HG03066 (cell line): ENCODE data around the gene DIDO1.

Experiments used
- ATAC-seq: cut with Tn5 transposase; IDR thresholded peaks from one replicate; pipeline ENCODE4 v1.9.1; 2021; ENCODE audit warnings: low read depth; ENCODE audit not compliant: unreplicated experiment

DIDO1 gene

DNA sequence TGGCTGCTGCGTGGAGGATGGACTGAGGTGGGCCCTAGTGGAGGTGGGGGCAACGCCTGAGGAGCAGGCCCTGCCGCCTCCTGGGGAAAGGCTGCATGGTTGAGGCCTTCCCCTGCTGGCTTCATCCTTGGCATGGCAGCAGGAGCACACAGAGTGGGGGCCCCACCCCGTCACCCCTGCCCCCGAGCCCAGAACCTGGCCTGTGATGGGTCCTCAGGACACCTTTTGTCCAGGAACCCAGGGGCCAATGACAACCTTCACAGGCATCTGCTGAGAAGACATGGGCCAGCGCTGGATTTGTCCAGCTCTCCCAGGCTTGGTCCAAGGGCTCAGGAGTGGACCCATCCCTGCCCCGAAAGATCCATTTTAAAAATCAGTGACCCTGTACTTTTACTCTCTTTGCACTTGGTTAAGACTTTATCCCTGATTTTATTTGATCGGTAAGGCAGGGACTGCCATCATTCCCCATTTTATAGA, 25.6 kb upstream of the DIDO1 start:
- ATAC-seq = no peak

DNA sequence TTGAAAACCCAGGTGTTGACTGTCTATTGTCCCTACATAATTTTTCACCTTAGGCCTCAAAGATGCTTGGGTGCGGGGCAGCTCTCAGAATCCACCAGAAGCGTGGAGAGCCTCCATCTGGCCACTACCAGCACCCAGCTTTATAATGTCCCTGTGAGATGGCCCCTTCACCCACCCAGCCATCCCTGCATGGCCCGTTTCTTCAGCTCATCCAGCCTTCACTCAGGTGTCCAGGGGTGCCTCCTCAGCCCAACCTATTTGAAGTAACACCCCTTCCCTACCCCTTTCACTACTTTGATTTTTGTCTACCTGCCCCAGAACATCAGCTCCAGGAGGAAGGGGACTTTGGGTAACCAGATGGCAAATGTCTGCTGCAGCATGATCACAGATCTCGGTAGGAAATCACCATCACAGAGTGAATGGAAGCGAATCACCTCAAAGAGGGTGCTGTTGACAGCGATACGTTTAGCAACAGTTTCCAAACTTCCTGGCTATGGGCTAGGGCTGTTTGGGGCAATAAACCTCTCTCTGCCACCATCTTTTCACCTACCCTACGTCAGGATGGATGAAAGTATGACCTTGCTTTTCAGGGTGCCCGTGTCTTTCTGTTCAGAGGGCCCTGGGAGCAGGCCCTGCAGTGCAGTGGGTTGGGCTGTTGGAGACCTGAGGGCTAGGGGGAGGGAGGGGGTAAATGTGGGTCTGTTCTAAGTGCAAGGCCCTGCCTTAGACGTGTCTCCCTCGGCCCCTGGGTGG, 25.0 kb upstream of the DIDO1 start:
- ATAC-seq = no peak

DNA sequence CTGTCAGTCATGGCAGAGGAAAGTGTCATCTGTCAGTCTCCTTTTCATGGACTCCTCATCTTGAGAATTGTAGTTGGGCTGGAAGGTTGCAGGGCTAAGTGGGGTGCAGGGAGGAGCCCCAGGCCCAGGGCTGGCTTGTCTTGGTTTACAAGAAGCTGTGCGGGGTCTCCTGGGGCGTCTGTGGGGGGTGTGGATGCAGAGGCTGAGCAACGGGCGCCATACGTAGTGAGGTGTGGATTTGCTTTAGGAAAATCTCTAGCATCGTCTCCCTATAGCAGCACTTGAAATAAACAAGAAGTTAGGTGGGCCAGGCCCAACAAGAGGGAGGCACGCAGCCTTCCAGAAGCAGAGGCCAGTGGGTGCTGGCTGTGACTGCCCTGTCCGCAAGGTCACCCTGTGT, 24.4 kb upstream of the DIDO1 start:
- ATAC-seq = no peak

DNA sequence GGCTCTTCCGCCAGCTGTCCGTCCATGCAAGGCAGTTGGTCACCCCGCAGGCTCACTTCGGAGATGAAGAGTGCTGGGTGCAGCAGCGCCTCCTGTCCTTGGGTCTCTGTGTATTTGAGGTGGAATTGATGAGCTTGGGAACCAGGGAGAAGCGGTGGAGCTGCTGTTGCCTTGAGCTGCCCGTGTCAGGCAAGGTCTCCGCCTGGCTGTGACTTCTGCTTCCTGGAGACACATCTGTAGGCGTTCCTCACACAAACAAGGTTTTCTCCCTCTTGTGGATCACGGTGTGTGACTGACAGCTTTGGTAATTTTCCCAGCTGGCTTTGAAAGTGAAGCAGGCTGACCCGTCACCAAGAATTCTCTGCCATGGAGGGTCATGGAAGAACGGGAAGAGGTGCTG, 23.7 kb upstream of the DIDO1 start:
- no peak for ATAC-seq

DNA sequence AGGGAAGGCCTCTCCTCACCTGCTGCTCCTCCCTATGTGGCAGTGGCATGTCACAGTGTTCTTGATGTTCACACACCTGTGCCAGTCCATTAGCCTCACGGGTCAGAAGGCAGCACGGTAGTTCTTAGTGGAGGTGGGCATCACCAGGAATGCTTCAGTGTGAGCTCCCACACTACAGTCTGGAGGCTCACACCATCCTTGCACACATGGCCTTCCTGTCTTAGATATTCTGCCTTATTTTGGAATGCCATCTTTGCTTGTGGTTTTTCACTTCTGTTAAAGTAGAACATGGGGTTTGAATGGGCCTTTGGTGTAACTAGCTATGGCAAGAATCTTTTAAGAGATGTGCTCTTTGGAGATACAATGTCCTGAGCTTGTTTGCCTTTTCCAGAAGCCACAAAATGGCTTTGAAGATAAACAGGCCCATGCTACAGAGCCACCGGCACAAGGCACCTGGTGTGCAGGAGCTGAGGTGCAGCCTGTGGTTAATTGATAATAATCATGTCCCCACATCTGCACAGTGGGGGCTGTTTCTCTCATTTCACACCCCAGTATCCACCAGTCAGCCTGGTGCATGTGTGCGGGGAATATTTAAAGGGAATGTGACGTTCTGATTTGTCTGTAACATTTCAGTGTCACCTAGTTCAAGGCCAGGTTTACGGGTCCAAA, 23.0 kb upstream of the DIDO1 start:
- no peak for ATAC-seq

DNA sequence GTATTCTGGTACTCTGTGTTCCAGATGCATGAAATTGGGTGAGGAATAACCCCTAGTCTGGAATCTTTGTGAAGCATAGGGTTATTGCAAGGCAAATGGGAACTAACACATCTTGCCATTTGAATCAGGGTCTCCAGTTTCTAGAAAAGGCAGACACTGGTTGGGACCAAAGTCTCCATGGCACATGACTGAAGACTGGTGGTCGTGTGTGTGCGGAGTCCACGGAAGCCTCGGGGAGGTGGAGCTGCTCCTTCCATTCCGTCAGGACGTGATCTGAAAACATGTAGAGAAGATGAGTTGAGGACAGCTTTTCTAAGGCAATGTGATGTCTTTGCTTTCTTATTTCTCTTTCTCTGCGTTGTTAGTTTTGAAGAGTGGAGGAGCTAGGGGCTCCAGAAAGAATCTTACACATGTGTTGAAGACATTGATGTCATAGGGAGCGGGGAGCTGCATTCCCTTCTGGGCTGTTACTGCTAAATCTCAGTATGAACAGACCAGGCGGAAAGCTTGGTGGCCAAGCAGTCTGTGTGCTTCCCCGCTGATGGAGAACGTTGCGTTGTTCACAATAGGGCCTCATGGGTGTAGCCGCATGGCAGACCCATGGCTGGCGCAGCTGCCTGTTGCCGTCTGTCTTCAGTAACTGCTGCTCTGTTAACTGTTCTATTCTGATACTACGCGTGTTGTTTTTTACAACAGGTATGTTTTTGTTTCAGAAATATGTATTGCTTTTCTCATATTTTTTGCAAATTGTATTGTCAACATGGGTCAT, 21.4 kb upstream of the DIDO1 start:
- no peak for ATAC-seq

DNA sequence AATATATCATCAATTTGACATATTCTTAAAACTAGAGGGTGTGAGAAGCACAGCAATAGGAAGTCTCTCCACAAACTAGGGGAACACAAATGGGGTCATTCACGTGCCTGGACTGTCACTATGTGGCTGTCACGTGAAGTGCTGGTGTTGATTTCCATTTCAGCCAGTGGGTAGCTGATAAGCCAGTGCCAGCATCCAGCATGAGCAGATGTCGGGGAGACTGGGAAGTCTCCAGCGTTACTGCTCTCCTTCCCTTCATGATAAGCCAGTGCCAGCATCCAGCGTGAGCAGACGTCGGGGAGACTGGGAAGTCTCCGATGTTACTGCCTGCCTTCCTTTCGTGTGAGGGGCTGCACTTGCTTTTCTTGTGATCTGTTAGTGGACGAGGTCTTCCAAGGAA, 20.6 kb upstream of the DIDO1 start:
- no peak for ATAC-seq

DNA sequence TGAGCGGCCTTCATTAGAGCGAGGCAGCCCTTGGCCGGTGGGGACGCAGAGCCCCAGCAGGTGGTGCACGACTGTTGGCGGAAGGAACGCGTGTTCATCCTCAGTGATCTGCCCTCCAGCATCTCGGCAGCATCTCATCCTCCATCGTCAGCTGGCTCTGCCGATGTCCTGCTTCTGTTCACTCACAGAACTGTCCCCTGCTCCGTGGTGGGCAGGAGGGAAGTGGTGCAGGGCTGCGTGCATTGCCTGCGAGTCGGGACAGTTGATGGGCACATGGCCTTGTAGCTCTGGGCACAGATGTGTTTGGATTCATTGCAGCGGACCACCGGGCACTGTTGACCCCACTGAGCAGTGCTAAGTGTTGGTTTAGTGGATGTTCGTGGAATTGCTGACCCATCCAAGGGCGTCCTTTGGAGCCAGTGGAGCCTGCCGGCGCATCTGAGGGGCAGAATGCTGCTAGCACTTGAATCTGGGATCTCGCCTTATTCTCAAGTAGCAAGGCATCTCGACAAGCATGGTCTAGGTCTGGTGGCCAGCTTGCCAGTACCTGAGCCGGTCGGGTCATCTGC, 19.6 kb upstream of the DIDO1 start:
- no peak for ATAC-seq

DNA sequence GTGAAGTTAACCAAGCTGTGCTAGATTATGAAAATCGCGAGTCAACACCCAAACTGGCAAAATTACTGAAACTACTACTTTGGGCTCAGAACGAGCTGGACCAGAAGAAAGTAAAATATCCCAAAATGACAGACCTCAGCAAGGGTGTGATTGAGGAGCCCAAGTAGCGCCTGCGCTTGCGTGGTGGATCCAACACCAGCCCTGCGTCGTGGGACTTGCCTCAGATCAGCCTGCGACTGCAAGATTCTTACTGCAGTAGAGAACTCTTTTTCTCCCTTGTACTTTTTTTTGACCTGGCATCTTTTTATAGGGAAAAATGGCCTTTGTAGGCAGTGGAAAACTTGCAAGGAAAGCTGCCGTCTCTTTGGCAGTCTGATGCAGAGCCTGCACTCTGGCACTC, 18.4 kb upstream of the DIDO1 start:
- no peak for ATAC-seq

DNA sequence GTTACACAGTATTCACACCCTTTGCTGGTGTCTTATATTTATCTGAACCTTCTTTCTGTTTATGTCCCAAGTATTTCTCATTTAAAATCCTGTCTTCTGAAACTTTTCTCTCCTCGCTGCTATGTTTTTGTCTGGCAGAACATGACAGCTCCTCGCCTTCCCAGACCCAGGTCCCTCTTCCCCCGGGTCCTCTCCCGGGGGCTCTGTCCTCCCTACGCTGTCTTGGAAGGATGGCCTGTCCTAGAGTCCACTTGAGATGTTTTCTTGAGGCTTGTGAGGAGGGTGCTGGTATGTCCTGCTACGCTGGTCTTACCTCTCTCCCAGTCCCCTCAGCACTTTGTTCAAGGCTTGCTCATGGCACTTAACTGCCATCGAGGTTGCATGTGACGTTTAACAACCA, 17.9 kb upstream of the DIDO1 start:
- ATAC-seq = no peak

DNA sequence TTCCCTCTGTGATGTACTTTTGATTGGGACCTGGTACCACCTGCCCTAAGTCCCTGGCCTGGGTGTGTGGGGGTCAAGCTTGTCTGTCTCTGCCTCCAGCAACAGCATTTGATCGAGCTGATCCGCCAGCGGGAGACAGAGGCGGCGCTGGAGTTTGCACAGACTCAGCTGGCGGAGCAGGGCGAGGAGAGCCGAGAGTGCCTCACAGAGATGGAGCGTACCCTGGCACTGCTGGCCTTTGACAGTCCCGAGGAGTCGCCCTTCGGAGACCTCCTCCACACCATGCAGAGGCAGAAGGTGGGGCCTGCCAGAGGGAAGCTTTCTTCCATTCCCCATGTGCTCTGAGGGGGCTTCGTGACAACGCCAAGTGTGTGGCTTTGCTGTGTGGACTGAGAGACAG, 17.1 kb upstream of the DIDO1 start:
- ATAC-seq = no peak

DNA sequence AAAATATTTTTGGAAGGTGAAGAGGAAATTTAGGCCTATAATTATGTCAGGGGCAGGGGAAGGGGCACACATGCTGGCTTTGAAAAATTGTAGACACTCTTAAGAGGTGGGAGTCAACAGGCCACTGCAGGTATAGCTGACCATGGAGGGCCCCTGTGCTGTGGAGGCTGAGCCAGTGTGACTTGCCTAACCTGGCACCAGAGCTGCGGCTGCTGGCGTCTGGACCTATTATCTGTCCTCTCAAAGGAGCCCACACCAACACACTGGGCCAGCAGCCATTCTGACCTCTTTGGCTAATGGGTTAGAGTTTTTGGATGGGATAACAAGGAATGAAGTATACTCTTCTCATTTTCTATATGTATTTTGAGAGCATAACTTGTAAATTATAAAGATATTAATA, 16.2 kb upstream of the DIDO1 start:
- no peak for ATAC-seq

DNA sequence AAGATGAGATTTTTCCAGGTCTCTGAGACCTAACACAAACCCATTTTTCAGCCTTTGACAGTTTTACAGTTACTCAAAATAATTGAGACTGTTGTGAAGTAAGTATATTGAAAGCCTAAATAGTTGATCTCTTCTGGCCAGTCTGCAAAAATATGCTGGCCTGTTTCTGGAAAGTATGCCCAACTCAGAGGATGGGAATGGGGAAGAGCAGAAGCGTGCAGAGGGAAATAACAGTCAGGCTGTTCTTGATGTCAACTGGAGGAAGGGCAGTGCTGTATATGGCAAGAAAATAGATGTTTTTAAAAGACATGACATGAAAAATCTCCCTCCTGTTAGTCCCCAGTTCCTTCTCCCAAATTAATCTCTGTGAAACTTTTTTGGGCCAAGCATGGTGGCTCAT, 15.5 kb upstream of the DIDO1 start:
- ATAC-seq = no peak

DNA sequence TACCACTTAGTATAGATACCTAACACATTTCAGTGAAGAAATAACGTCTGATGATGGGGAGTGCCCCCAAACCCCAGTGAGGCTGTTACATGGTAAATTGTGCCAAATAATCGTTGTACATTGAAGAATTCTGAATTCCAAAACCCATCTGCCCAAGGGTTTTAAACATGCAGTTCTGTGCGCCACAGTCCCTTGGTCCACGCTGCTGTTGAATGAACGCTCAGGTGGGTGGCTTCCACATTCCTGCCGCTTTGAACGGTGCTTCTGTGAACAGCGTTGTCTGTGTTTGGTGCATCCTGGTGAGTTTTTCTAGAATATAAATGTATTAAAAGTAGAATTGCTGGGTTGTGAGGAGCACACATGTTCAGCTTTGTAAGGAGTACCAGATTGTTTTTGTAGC, 14.6 kb upstream of the DIDO1 start:
- no peak for ATAC-seq

DNA sequence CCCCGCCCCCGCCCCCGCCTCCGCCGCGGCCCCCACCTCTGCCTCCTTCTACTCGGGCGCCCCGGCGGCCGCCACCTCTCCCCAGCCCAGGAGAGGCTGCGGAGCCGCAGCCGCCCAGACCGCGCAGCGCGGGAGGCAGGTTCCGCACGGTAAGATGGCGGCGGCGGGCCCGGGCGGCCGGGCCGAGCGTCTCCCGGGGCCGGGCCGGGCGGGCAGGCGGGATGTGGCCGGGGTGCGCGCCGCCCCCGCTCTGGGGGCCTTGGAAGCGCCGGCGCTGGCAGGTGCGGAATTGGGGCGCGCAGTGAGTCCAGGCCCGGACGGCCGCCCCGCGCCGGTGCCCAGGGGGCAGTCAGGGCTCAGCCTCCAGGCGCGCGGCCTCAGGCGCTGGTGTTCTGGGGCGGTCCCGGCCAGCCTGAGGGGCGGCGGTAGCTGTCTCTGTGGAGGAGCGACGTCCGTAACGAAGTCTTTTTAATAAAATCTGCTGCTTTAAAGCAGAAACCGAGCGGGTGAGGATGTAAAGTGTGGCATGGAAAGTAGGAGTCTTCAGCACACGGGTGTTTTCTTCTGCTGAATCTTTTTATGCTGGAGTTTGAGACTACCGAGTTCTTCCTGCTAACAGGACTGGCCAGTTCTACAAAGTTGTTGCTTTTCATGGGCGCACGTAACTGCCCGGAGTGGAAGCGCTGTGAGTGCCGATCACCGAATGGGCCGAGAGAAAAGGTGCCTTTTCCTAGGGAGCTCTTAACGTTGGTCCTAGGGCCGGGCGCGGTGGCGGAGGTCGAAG, 12.0 kb upstream of the DIDO1 start, which contains the start of gene GID8:
GID8 (plus strand) TSS at position 43 of the 784 bp plus-strand sequence. CDS start 3,356 bp downstream, outside the sequence.
- ATAC-seq = peak; percentile 32

DNA sequence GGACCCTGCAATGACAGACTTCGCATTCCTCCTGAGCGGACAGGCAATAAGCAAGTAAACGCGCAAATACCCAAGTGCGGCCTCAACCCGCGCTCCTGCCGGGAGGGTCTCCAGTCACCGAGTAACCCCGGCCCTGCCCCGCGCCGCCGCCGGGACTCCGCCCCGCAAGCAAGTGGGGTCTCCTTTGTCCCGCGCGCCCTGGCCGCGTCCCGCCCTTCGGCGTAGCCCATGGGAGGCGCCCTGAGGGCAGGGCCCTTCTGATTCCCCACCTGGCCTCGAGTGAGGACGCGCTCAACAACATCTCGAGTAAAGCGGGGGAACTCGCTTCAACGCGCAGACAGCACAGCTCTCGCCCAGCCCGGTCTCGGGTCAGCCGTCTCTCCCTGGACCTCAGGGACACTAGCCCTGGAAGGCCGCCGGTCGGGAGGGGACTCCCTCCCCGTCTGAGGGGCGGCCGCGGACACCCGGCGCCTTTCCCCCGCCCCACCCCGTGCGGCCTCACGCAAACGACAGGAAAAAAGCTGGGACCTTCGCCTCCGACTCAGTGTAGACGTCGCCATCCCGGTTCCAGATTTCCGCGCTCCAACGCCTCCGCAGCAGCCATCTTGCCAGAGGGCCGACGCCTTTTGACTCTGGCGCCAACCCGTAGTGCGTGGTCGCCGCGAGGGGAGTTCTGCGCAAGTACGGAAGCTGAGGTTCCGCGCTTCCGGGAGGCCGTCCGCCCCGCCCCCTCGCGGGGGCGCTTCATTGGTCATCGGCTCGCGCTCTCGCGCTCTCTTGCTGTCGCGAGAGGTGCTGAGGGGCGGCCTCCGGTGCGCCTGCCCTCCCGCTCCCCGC, 11.2 kb upstream of the DIDO1 start:
- ATAC-seq = peak; percentile 75

DNA sequence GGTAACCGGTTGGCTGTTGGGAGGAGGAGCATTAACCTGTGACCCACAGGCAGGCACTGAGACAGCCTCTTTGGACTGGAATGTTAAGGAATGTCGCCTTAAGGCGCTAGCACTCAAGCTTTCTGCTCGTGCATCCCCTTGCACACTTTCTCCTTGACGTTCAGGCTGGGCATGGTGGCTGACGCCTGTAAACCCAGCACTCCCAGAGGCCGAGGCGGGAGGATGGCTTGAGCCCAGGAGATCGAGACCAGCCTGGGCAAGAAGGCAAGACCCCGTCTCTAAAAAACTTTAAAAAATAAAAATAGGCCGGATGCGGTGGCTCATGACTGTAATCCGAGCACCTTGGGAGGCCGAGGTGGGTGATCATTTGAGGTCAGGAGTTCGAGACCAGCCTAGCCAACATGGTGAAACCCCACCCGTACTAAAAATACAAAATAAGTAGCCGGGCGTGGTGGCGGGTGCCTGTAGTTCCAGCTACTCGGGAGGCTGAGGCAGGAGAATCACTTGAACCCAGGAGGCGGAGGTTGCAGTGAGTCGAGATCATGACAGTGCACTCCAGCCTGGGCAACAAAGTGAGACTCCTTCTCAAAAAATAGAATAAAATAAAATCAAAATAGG, 9.8 kb upstream of the DIDO1 start:
- no peak for ATAC-seq

DNA sequence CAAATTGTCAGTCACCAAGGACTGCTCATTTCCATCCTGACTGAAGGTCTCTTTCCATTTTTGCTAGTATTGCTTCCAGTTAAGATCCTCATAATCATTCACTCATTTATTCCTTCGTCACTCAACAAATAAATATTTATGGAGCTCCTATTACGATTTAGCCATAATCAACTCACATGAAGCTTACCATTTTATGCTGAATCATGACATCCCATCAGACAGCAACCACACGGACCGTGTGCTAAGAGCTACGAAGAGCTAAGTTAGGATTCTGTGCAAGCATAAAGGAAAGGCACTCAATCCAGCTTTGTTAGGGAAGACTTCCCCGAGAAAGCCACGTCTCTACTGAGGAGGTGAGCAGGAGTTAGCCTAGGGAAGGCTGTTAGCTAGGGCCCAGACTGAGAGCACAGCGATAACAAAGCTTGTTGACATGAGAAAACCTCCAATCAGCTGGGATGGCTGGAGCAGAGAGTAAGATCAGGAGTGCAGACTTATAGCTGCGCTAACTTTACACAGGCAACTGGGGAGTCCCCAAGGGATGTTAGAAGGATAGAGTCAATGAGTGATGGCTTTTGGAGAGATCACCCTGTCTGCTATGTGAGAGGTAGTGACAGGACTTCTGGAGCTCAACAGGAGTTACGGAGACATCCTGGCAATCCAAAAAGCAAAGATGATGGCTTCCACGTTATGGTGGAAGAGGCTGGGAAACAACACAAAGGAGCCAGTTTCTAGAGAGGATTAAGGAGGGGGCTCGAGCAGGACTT, 9.1 kb upstream of the DIDO1 start:
- no peak for ATAC-seq
